Prostate gland (tissue), 2 donors: Measurements from ENCODE around the gene TCF15. TPM values are rescaled to one million over a fixed set of nuclear protein-coding genes. Genes with fewer than 3 reads are reported as not detected.

Experiments
- DNase-seq: peaks from one replicate; pipeline ENCODE4 v3.0.0-alpha.2; 2019; ENCODE audit warnings: low spot score
- H3K27ac ChIP-seq, 2 donors: fragments of 200-600 bp; sonication (generic); 2 replicates each; pipeline ENCODE4 v1.5.1; 2017 to 2019
- H3K27me3 ChIP-seq: fragments of 200-600 bp; sonication (generic); replicated peaks from 2 replicates; pipeline ENCODE4 v1.5.1; 2019; ENCODE audit not compliant: insufficient read depth
- H3K36me3 ChIP-seq, 2 donors: fragments of 200-600 bp; sonication (generic); 1 replicate in 1 of 2; 2 replicates in 1 of 2; pipeline versions ENCODE4 v1.5.1 to v1.8.1; 2017 to 2019
- H3K4me1 ChIP-seq: fragments of 200-600 bp; sonication (generic); replicated peaks from 2 replicates; pipeline ENCODE4 v1.5.1; 2019
- H3K4me3 ChIP-seq, 2 donors: fragments of 200-600 bp; sonication (generic); 2 replicates each; pipeline ENCODE4 v1.5.1; 2017 to 2019
- H3K9me3 ChIP-seq: fragments of 200-600 bp; sonication (generic); 2 replicates; pipeline ENCODE4 v1.5.1; 2017
- POLR2A ChIP-seq: fragments of 450-650 bp; IDR thresholded peaks from one replicate; pipeline ENCODE4 v1.6.1; 2016; ENCODE audit warnings: antibody characterized with exemption, mild to moderate bottlenecking
- POLR2AphosphoS5 ChIP-seq: sonication (generic); formaldehyde crosslinking; IDR thresholded peaks from one replicate; pipeline ENCODE4 v1.6.1; 2017; ENCODE audit warnings: antibody characterized with exemption
- WGBS: methylation state at CpG from one replicate; pipeline ENCODE4 v1.1.5; 2018; 5-methylcytosine and 5-hydroxymethylcytosine counted together
- intact Hi-C: fragments of 100-400 bp; cut with DNase I; formaldehyde crosslinking; loops from one replicate; pipeline ENCODE4 v1.14.2; 2022
- total RNA-seq, 2 donors: library from RNA; depleted of rRNA; stranded (reverse); fragments of >200 nt; gene quantifications; one replicate each; pipeline ENCODE4 v1.1.0, GENCODE V29; 2016
- TF ChIP-seq, protein P1 (sequence below), 4 experiments: fragments of 200-600 bp in 2 of 4; fragments of 450-650 bp in 2 of 4; sonication (generic) in 2 of 4; IDR thresholded peaks; 1 replicate in 3 of 4; 2 replicates in 1 of 4; pipeline ENCODE4 v1.5.1; 2016 to 2019; ENCODE audit warnings: antibody characterized with exemption in 4 of 4, mild to moderate bottlenecking in 2 of 4, moderate library complexity in 2 of 4

The TCF15 gene, protein sequence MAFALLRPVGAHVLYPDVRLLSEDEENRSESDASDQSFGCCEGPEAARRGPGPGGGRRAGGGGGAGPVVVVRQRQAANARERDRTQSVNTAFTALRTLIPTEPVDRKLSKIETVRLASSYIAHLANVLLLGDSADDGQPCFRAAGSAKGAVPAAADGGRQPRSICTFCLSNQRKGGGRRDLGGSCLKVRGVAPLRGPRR
- under 1 TPM; 0.55 to 0.68 TPM for total RNA-seq

DNA sequence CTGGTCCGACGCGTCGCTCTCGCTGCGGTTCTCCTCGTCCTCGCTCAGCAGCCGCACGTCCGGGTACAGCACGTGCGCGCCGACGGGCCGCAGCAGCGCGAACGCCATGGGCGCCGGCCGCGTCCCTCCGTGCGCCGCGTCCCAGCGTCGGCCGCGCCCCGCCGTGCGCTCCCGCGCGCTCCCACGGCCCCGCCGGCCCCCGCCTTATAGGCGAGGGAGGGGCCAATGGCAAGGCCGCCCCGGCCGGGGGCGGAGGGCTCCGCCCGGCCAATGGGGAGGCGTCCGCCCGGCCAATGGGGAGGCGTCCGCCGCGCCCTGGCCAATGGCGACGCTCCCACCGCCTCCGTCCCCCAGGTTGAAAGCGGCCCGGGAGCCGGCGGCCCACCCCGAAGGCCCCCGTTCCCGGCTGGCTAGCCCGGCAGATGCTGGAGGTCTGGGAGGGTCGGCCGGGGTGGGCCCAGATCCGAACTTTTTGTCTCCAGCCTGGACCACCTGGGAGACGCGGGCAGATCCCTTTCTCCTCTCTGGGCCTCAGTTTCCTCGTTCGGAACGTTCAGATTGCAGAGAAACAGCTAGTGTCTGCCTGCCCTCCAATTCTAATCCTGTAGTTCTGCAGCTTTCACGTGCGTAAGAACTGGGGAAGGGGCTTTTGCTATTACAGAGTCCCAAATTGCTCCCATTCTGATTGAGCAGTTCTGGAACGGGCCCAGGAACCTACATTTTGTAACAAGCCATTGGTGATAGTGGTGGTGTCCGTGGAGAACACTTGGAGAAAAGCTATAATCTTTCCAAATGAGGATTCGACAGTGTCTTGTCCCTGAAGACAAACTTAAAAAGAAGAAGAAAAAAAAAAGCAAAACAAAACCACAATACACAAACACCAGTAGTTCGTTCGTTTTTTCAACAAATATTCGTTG lies at the start of gene TCF15:
TSS of gene TCF15 (minus strand) at position 180 of the 917 bp plus-strand sequence. CDS start at position 108, 72 bp downstream.
- no peak for DNase-seq
- H3K27ac ChIP-seq, result no peak within 1 kb of the TSS

DNA sequence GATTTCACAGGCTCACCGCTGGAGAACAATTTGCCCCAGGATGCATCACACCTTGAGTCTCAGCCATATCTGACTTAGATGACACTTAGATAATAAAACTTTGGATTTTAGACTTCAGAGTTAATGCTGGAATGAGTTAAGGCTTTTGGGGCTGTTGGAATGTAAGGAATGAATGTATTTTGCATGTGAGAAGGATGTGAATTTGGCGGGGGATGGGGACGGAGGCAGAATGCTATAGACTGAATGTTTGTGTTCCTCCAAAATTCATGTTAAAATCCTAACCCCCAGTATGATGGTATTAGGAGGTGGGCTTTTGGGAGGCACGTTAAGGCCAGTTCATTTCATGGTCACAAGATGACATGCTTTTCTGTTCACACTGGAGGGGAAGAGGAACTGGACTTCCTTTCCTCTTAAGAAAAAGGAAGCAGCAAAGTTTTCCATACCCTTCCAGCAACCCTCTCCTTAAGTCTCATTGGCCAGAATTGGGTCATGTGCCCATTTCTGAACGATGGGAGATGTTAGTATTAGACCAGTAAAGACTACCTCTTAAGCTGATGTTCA lies 48.7 kb upstream of the TCF15 start:
- no peak for DNase-seq
- intact Hi-C loops, result loop anchor here (10.0 kb wide), 2 partner anchors 114 to 186 kb away; partner anchors contain the start of gene CSNK2A1
- H3K9me3 ChIP-seq, result no peaks in the 10 kb centered on the region
- no peak for TF ChIP-seq POLR2AphosphoS5
- TF ChIP-seq, protein P1, sequence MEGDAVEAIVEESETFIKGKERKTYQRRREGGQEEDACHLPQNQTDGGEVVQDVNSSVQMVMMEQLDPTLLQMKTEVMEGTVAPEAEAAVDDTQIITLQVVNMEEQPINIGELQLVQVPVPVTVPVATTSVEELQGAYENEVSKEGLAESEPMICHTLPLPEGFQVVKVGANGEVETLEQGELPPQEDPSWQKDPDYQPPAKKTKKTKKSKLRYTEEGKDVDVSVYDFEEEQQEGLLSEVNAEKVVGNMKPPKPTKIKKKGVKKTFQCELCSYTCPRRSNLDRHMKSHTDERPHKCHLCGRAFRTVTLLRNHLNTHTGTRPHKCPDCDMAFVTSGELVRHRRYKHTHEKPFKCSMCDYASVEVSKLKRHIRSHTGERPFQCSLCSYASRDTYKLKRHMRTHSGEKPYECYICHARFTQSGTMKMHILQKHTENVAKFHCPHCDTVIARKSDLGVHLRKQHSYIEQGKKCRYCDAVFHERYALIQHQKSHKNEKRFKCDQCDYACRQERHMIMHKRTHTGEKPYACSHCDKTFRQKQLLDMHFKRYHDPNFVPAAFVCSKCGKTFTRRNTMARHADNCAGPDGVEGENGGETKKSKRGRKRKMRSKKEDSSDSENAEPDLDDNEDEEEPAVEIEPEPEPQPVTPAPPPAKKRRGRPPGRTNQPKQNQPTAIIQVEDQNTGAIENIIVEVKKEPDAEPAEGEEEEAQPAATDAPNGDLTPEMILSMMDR (IDR thresholded peaks at IDR 0.05), result no peak
- TF ChIP-seq POLR2A, result no peak
- H3K4me3 ChIP-seq, result no peak overlapping the region
- H3K27me3 ChIP-seq, result peaks cover 15% of the 10 kb centered on the region
- WGBS, result 25% methylated on average over 5 of the region's 5 CpGs
- no peak overlapping the region for H3K27ac ChIP-seq
- H3K36me3 ChIP-seq, result no peaks in the 10 kb centered on the region
- no peaks in the 10 kb centered on the region for H3K4me1 ChIP-seq

More for the DNA sequence above, at the start of gene TCF15:
- no peaks in the 10 kb centered on the region for H3K36me3 ChIP-seq
- no peaks in the 10 kb centered on the region for H3K4me1 ChIP-seq
- TF ChIP-seq, protein P1 (IDR thresholded peaks at IDR 0.05), result no peak
- TF ChIP-seq POLR2A, result no peak
- no peak for TF ChIP-seq POLR2AphosphoS5
- WGBS, result 8% methylated on average over 61 of the region's 84 CpGs
- peaks cover 2% of the 10 kb centered on the region for H3K27me3 ChIP-seq
- intact Hi-C loops, result no loop called here
- H3K9me3 ChIP-seq, result no peaks in the 10 kb centered on the region
- no peak within 1 kb of the TSS for H3K4me3 ChIP-seq

DNA sequence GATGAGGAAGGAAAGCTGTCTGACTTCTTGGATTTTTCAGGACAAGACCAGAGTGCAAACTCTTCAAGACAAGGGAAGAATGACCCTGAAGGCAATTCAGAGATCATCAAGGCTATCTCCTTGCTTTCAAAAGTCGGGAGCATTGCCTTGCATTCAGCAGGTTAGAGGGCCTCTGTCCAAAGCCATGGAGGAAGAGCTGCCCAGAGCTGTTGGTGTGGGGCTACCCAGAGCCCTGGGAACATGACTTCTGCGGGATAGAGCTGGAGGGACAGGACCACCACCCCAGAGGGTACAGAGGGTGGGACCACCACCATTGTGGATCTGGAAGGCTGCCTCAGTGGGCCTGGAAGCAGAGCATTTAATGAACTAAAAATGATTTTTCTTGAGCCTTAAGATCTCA lies 48.1 kb upstream of the TCF15 start:
- Histone ChIP-seq H3K36me3 (no peaks in the 10 kb centered on the region), H3K27ac (no peak overlapping the region), H3K9me3 (no peaks in the 10 kb centered on the region), H3K4me3 (no peak overlapping the region), H3K4me1 (no peaks in the 10 kb centered on the region), H3K27me3 (peaks cover 9% of the 10 kb centered on the region)
- no peak for TF ChIP-seq POLR2A
- TF ChIP-seq, protein P1 (IDR thresholded peaks at IDR 0.05), result no peak
- TF ChIP-seq POLR2AphosphoS5, result no peak
- 37% methylated on average over 2 of the region's 2 CpGs for WGBS
- intact Hi-C loops, result loop anchor here (10.0 kb wide), 2 partner anchors 113 to 187 kb away; partner anchors contain the start of gene CSNK2A1
- DNase-seq, result no peak

DNA sequence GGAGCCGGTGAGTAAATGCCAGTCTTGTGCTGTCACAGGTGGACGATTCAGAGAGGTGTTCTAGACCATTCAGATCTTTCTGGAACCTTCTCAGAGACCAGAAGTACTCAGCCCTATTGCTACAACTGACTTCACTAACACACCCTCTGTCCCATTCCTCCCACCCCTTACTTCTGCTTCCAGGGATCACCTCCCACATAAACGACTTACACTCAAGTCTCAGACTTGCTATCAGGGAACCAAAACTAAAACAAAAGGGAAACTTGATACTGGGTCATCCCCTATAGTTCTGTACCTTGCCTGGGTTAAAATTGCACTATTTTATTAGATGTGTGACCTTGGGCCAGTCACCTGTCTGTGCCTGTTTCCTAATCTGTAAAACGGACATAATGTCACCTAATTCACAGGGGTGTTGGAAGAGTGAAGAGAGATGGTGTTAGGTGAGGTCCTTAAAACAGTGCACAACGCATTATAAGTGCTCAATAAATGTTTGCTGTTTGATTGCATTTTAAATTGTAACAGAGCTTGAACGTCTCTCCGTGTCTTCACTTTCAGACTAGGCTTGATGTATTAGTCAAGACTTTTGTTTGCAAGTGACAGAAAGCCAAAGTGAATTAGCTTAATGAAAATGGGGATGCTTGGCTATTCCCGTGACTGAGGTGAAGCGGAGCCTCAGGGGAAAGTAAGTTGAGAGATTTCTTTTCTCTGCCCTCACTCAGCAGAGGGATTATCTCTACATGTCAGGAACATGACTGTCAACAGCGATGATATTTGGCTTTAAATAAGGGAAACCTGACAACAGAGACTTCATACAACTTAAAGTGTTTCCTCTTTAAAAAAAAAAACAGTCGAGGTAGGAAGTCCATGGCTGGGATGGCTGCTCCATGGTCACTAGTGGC lies 45.9 kb upstream of the TCF15 start:
- no peak overlapping the region for H3K27ac ChIP-seq
- H3K9me3 ChIP-seq, result no peaks in the 10 kb centered on the region
- H3K36me3 ChIP-seq, result no peaks in the 10 kb centered on the region
- intact Hi-C loops, result loop anchor here (10.0 kb wide), 2 partner anchors 111 to 189 kb away; partner anchors contain the start of gene CSNK2A1
- no peak for TF ChIP-seq POLR2AphosphoS5
- no peak for TF ChIP-seq POLR2A
- TF ChIP-seq, protein P1 (IDR thresholded peaks at IDR 0.05), result no peak
- WGBS, result 76% methylated on average over 11 of the region's 11 CpGs
- H3K4me1 ChIP-seq, result peaks cover 5% of the 10 kb centered on the region
- H3K4me3 ChIP-seq, result no peak overlapping the region
- DNase-seq, result no peak
- H3K27me3 ChIP-seq, result no peaks in the 10 kb centered on the region
